Keratinocyte (primary cell): ENCODE results near the gene GDAP1L1. TPM values are rescaled to one million over a fixed set of nuclear protein-coding genes. Genes with fewer than 3 reads are reported as not detected.

ENCODE experiments used
- DNase-seq: peaks from one replicate; pipeline ENCODE4 v3.0.0-alpha.2; 2011; ENCODE audit warnings: low read depth, missing footprints, low spot score
- FAIRE-seq: peaks from 2 replicates; lab custom pipeline; 2011; peaks lifted over from hg19 to GRCh38; lab: Jason Lieb, UNC
- H2AFZ ChIP-seq: 2 replicates; pipeline ENCODE4 v1.6.0; 2012; ENCODE audit warnings: low read length, control low read depth, inconsistent platforms; ENCODE audit not compliant: control insufficient read depth
- H3K27ac ChIP-seq: 2 replicates; pipeline ENCODE4 v1.5.1; 2011; ENCODE audit warnings: low read length; ENCODE audit not compliant: control insufficient read depth, insufficient read depth
- H3K27me3 ChIP-seq: 3 replicates; pipeline ENCODE4 v1.6.0; 2011; ENCODE audit warnings: low read length; ENCODE audit not compliant: control insufficient read depth, insufficient read depth; ENCODE audit errors: extremely low read depth
- H3K36me3 ChIP-seq, 2 experiments: 2 replicates in 1 of 2; 3 replicates in 1 of 2; pipeline ENCODE4 v1.5.1; 2011; ENCODE audit warnings: low read length in 2 of 2, mild to moderate bottlenecking in 1 of 2; ENCODE audit not compliant: control insufficient read depth in 2 of 2, insufficient read depth in 2 of 2; ENCODE audit errors: extremely low read depth in 1 of 2
- H3K4me1 ChIP-seq: 3 replicates; pipeline ENCODE4 v1.5.1; 2011; ENCODE audit warnings: low read length; ENCODE audit not compliant: control insufficient read depth, insufficient read depth; ENCODE audit errors: extremely low read depth
- H3K4me2 ChIP-seq: 3 replicates; pipeline ENCODE4 v1.6.0; 2011; ENCODE audit warnings: low read depth, low read length; ENCODE audit not compliant: control insufficient read depth, insufficient read depth; ENCODE audit errors: extremely low read depth
- H3K4me3 ChIP-seq, 3 experiments: fragments of 200-600 bp in 1 of 3; sonication (generic) in 1 of 3; 2 replicates in 2 of 3; 3 replicates in 1 of 3; pipeline ENCODE4 v1.5.1; 2011 to 2016; ENCODE audit warnings: low read length in 3 of 3, mild to moderate bottlenecking in 3 of 3, control low read depth in 2 of 3, inconsistent platforms in 1 of 3, low read depth in 1 of 3, mixed read lengths in 1 of 3, mixed run types in 1 of 3, moderate library complexity in 1 of 3; ENCODE audit not compliant: control insufficient read depth in 2 of 3, insufficient read depth in 2 of 3; ENCODE audit errors: extremely low read depth in 1 of 3
- H3K79me2 ChIP-seq: 2 replicates; pipeline ENCODE4 v1.6.0; 2012; ENCODE audit warnings: low read length; ENCODE audit not compliant: control insufficient read depth, insufficient read depth
- H3K9ac ChIP-seq: 3 replicates; pipeline ENCODE4 v1.6.0; 2011; ENCODE audit warnings: low read length; ENCODE audit not compliant: control insufficient read depth, insufficient read depth; ENCODE audit errors: extremely low read depth
- H3K9me1 ChIP-seq: 3 replicates; pipeline ENCODE4 v1.6.0; 2011; ENCODE audit warnings: low read length; ENCODE audit not compliant: control insufficient read depth, insufficient read depth; ENCODE audit errors: extremely low read depth
- H3K9me3 ChIP-seq: 2 replicates; pipeline ENCODE4 v1.5.1; 2012; ENCODE audit warnings: low read depth, low read length; ENCODE audit not compliant: control insufficient read depth
- H4K20me1 ChIP-seq: 3 replicates; pipeline ENCODE4 v1.6.0; 2011; ENCODE audit warnings: low read length; ENCODE audit not compliant: control insufficient read depth, insufficient read depth; ENCODE audit errors: extremely low read depth
- CTCF ChIP-seq, 3 experiments: IDR thresholded peaks in 1 of 3; conservative IDR thresholded peaks in 1 of 3; optimal IDR thresholded peaks in 1 of 3; 2 replicates in 2 of 3; 3 replicates in 1 of 3; pipeline versions ENCODE3 to v1.5.1; 2011; ENCODE audit warnings: low read length in 3 of 3, mild to moderate bottlenecking in 3 of 3, moderate library complexity in 2 of 3, control low read depth in 1 of 3, inconsistent platforms in 1 of 3; ENCODE audit not compliant: insufficient read depth in 2 of 3; ENCODE audit errors: extremely low read depth in 1 of 3
- EZH2 ChIP-seq: IDR thresholded peaks from one replicate; pipeline ENCODE4 v1.6.1; 2012; ENCODE audit warnings: inconsistent platforms, mild to moderate bottlenecking, low read length, moderate library complexity
- dilution Hi-C: fragments of 300-500 bp; cut with MboI; formaldehyde crosslinking; loops from one replicate; pipeline ENCODE4 v1.7.0; 2020; ENCODE audit warnings: low sequenced_read_pairs; ENCODE audit not compliant: extremely low pct_ligation_motif_present
- polyA plus RNA-seq, 5 experiments: library from polyadenylated mRNA; depleted of rRNA in 3 of 5; stranded (reverse) in 3 of 5; stranded (forward) in 1 of 5; unstranded in 1 of 5; fragments of >200 nt; gene quantifications; 1 replicate in 1 of 5; 2 replicates in 3 of 5; 3 replicates in 1 of 5; pipeline versions ENCODE4 v1.2.1 to v1.2.3, GENCODE V29; 2011 to 2012; ENCODE audit warnings: missing spikeins in 2 of 5, low read depth in 1 of 5, low replicate concordance in 1 of 5

Gene GDAP1L1
- polyA plus RNA-seq, 1 donor (not counting 4 experiments of a cell fraction or from before 2014, with no cell fraction given) = not detected

- Histone ChIP-seq H3K9me3 (no peaks in the 10 kb centered on the region), H3K27ac (no peak overlapping the region), H3K36me3 (no peaks in the 10 kb centered on the region), H3K4me2 (no peak overlapping the region), H3K4me1 (no peaks in the 10 kb centered on the region), H3K27me3 (no peaks in the 10 kb centered on the region), H3K9me1 (no peaks in the 10 kb centered on the region), H2AFZ (no peak overlapping the region), H3K4me3 (no peak overlapping the region), H3K79me2 (no peaks in the 10 kb centered on the region), H3K9ac (no peak overlapping the region), H4K20me1 (no peaks in the 10 kb centered on the region)
- DNase-seq (no peak), FAIRE-seq (no peak)
- dilution Hi-C loops = no loop called here
- no peak for TF ChIP-seq CTCF (optimal IDR thresholded peaks at IDR 0.05 in 1 of 3, IDR thresholded peaks at IDR 0.05 in 1 of 3, conservative IDR thresholded peaks at IDR 0.05 in 1 of 3; ENCODE audit: extremely low read depth in 1 of 3, insufficient read depth in 2 of 3, low read length in 3 of 3)
- TF ChIP-seq EZH2 = no peak
Measured at GRCh38 chr20:44287272-44288097, 40.4 kb downstream of the GDAP1L1 start.

GRCh38 chr20:44288252-44288651 lies 41.1 kb downstream of the GDAP1L1 start:
- dilution Hi-C loops = no loop called here
- Histone ChIP-seq H3K36me3 (no peaks in the 10 kb centered on the region), H3K4me3 (no peak overlapping the region), H3K79me2 (no peaks in the 10 kb centered on the region), H2AFZ (no peak overlapping the region), H3K4me2 (no peak overlapping the region), H3K27me3 (no peaks in the 10 kb centered on the region), H3K27ac (no peak overlapping the region), H3K9me3 (no peaks in the 10 kb centered on the region), H3K9me1 (no peaks in the 10 kb centered on the region), H3K9ac (no peak overlapping the region), H3K4me1 (no peaks in the 10 kb centered on the region), H4K20me1 (no peaks in the 10 kb centered on the region)
- TF ChIP-seq EZH2 = no peak
- no peak for TF ChIP-seq CTCF (optimal IDR thresholded peaks at IDR 0.05 in 1 of 3, IDR thresholded peaks at IDR 0.05 in 1 of 3, conservative IDR thresholded peaks at IDR 0.05 in 1 of 3; ENCODE audit: extremely low read depth in 1 of 3, insufficient read depth in 2 of 3, low read length in 3 of 3)
- FAIRE-seq = no peak
- no peak for DNase-seq
